Spleen (tissue), 11 donors: ENCODE measurements around the gene MMRN2. TPM values are rescaled to one million over a fixed set of nuclear protein-coding genes. Genes with fewer than 3 reads are reported as not detected.
A peak's percentile ranks its signal among the peaks of the same experiment; 100 is the strongest.
"Not testable (repeated sequence)": the region's sequence is repeated elsewhere in the genome, so short reads cannot be mapped to it uniquely, and the experiment has no call there.

Experiments used
- DNase-seq: peaks from one replicate; pipeline ENCODE4 v3.0.0-alpha.2; 2020
- H3K27ac ChIP-seq, 8 donors: fragments of 200-600 bp; sonication (generic) in 7 of 8; 1 replicate in 4 of 8; 2 replicates in 4 of 8; pipeline versions ENCODE4 v1.5.0 to v1.8.0; 2016 to 2021; ENCODE audit warnings: inconsistent platforms in 4 of 8, mild to moderate bottlenecking in 4 of 8, moderate library complexity in 1 of 8
- H3K27me3 ChIP-seq, 7 donors: fragments of 200-600 bp; sonication (generic) in 6 of 7; replicated peaks in 1 of 7; 1 replicate in 4 of 7; 2 replicates in 3 of 7; pipeline versions ENCODE4 v1.5.0 to v1.8.0; 2016 to 2021; ENCODE audit warnings: inconsistent platforms in 3 of 7, mild to moderate bottlenecking in 1 of 7
- H3K36me3 ChIP-seq, 6 donors: fragments of 200-600 bp; sonication (generic) in 5 of 6; 1 replicate in 4 of 6; 2 replicates in 2 of 6; pipeline versions ENCODE4 v1.5.0 to v1.8.0; 2016 to 2021; ENCODE audit warnings: inconsistent platforms in 2 of 6
- H3K4me1 ChIP-seq, 6 donors: fragments of 200-600 bp; sonication (generic) in 5 of 6; 1 replicate in 3 of 6; 2 replicates in 3 of 6; pipeline versions ENCODE4 v1.5.0 to v1.8.0; 2016 to 2021; ENCODE audit warnings: inconsistent platforms in 3 of 6
- H3K4me3 ChIP-seq, 8 donors: fragments of 200-600 bp; sonication (generic) in 7 of 8; 1 replicate in 4 of 8; 2 replicates in 4 of 8; pipeline versions ENCODE4 v1.5.0 to v1.8.0; 2016 to 2021; ENCODE audit warnings: inconsistent platforms in 4 of 8, mild to moderate bottlenecking in 4 of 8, moderate library complexity in 2 of 8
- H3K9me3 ChIP-seq, 8 donors: fragments of 200-600 bp; sonication (generic) in 7 of 8; 1 replicate in 4 of 8; 2 replicates in 4 of 8; pipeline versions ENCODE4 v1.5.0 to v1.8.0; 2016 to 2021; ENCODE audit warnings: inconsistent platforms in 4 of 8
- CTCF ChIP-seq, 11 experiments: fragments of 200-600 bp in 7 of 11; fragments of 450-650 bp in 4 of 11; sonication (generic) in 4 of 11; IDR thresholded peaks in 8 of 11; conservative IDR thresholded peaks in 3 of 11; 1 replicate in 7 of 11; 2 replicates in 4 of 11; pipeline versions ENCODE4 v1.4.0 to v1.8.0; 2016 to 2021; ENCODE audit warnings: antibody characterized with exemption in 11 of 11, inconsistent platforms in 4 of 11, mild to moderate bottlenecking in 1 of 11
- POLR2A ChIP-seq, 3 donors: fragments of 450-650 bp; IDR thresholded peaks; one replicate each; pipeline ENCODE4 v1.5.1; 2017; ENCODE audit warnings: antibody characterized with exemption in 3 of 3, mild to moderate bottlenecking in 1 of 3
- POLR2AphosphoS5 ChIP-seq, 3 donors: sonication (generic); formaldehyde crosslinking; IDR thresholded peaks; one replicate each; pipeline ENCODE4 v1.5.1; 2017; ENCODE audit warnings: antibody characterized with exemption in 3 of 3
- WGBS, 5 donors: extraction: QIAGEN DNeasy Blood & Tissue Kit in 3 of 5; methylation state at CpG; one replicate each; pipeline versions ENCODE4 v1.1.5 to v1.1.7; 2013 to 2018; 5-methylcytosine and 5-hydroxymethylcytosine counted together
- intact Hi-C: fragments of 100-400 bp; cut with DNase I; formaldehyde crosslinking; loops from one replicate; pipeline ENCODE4 v1.15.0; 2023; ENCODE audit warnings: low total_unique reads
- polyA plus RNA-seq, 3 donors: library from polyadenylated mRNA; stranded (reverse); fragments of 200-250 nt; gene quantifications; one replicate each; pipeline ENCODE4 v1.2.1, GENCODE V29; 2013
- total RNA-seq, 7 donors: library from RNA; depleted of rRNA in 3 of 7; stranded (reverse); fragments of >200 nt in 3 of 7; fragmentation: NEBNext Ultra II Directional in 4 of 7; extraction: Animal tissue kit (Norgen Biotek cat#: 25700) in 4 of 7; gene quantifications; one replicate each; pipeline versions ENCODE4 v1.1.0 to v1.2.1, GENCODE V29; 2016 to 2021
- donor health status: healthy with polysubstance abuse.
- donor health status: DM: no; HTN: no; CAD: no; lungs with moderate emphysema.
- donor health status: DM: no; HTN: no; CAD: no.
- donor health status: Bipolar disorder and iron deficiency.
- donor health status: healthy.
- donor health status: DM: no; HTN: no; CAD: no.
- donor health status: DM: yes; HTN: yes; CAD: no.

The MMRN2 gene
- total and polyA plus RNA-seq, 10 donors, result 4.8 to 120 (median 77.0) TPM

GRCh38 chr10:86954681-86955500 lies 2.5 kb downstream of the MMRN2 start:
- 65 to 76% (median 75%) methylated on average over 11 to 13 of the region's 13 CpGs for WGBS, 5 donors
- peak; percentile 66 for DNase-seq
- peak overlapping the region; percentile 49 to 87 (median 76) for H3K27ac ChIP-seq
- intact Hi-C loops, result no loop called here
- TF ChIP-seq POLR2A (IDR thresholded peaks at IDR 0.05) (no peak), POLR2AphosphoS5 (IDR thresholded peaks at IDR 0.05) (no peak), CTCF (IDR thresholded peaks at IDR 0.05 in 8 of 11, conservative IDR thresholded peaks at IDR 0.05 in 3 of 11) (no peak)
- H3K4me1 ChIP-seq, result peaks cover 1 to 67% (median 37%) of the 10 kb centered on the region in 6 donors
- peak overlapping the region in 7 of 8 donors; percentile 36 to 72 (median 51) for H3K4me3 ChIP-seq
- peaks cover 0 to 27% (median 20%) of the 10 kb centered on the region in 8 donors for H3K9me3 ChIP-seq
- H3K36me3 ChIP-seq, result no peaks in the 10 kb centered on the region
- peaks cover 0 to 12% (median 0%) of the 10 kb centered on the region in 7 donors for H3K27me3 ChIP-seq

- peak overlapping the region in 6 of 8 donors; percentile 39 to 72 (median 54) for H3K4me3 ChIP-seq
Observed at GRCh38 chr10:86953747-86954680, 3.4 kb downstream of the MMRN2 start.

GRCh38 chr10:86952697-86953096 lies 4.7 kb downstream of the MMRN2 start:
- peak; percentile 25 for DNase-seq
- peaks cover 0 to 27% (median 20%) of the 10 kb centered on the region in 8 donors for H3K9me3 ChIP-seq
- intact Hi-C loops, H3K36me3 ChIP-seq, H3K27me3 ChIP-seq: not testable (repeated sequence)
- WGBS, 5 donors, result 85 to 93% (median 92%) methylated on average over 10 of the region's 10 CpGs
- H3K4me3 ChIP-seq, result peak overlapping the region in 1 of 8 donors; percentile 72
- H3K4me1 ChIP-seq, result peaks cover 0 to 47% (median 23%) of the 10 kb centered on the region in 6 donors
- H3K27ac ChIP-seq, result peak overlapping the region in 5 of 8 donors; percentile 39 to 87 (median 82)

More at GRCh38 chr10:86953747-86954680, 3.4 kb downstream of the MMRN2 start:
- peak; percentile 50 to 77 (median 73) for TF ChIP-seq POLR2AphosphoS5 (IDR thresholded peaks at IDR 0.05)
- TF ChIP-seq CTCF (IDR thresholded peaks at IDR 0.05 in 8 of 11, conservative IDR thresholded peaks at IDR 0.05 in 3 of 11), result no peak
- Histone ChIP-seq H3K27me3 (peaks cover 0 to 4% (median 0%) of the 10 kb centered on the region in 7 donors), H3K4me1 (peaks cover 0 to 58% (median 31%) of the 10 kb centered on the region in 6 donors), H3K9me3 (peaks cover 0 to 27% (median 20%) of the 10 kb centered on the region in 8 donors), H3K27ac (peak overlapping the region; percentile 49 to 87 (median 76)), H3K36me3 (no peaks in the 10 kb centered on the region)
- intact Hi-C loops, result no loop called here
- peak; percentile 82 for DNase-seq
- WGBS, 5 donors, result 54 to 83% (median 65%) methylated on average over 13 to 15 of the region's 15 CpGs

GRCh38 chr10:86952106-86952505 lies 5.3 kb downstream of the MMRN2 start:
- 79 to 89% (median 86%) methylated on average over 7 of the region's 7 CpGs for WGBS, 5 donors
- DNase-seq, result peak; percentile 24
- H3K27me3 ChIP-seq, result no peaks in the 10 kb centered on the region
- H3K4me3 ChIP-seq, result no peak overlapping the region
- peaks cover 0 to 27% (median 20%) of the 10 kb centered on the region in 8 donors for H3K9me3 ChIP-seq
- H3K27ac ChIP-seq, result peak overlapping the region in 3 of 8 donors; percentile 82 to 87 (median 82)
- intact Hi-C loops, result no loop called here
- H3K4me1 ChIP-seq, result peaks cover 0 to 49% (median 23%) of the 10 kb centered on the region in 6 donors
- TF ChIP-seq POLR2AphosphoS5 (IDR thresholded peaks at IDR 0.05) (no peak), POLR2A (IDR thresholded peaks at IDR 0.05) (no peak), CTCF (IDR thresholded peaks at IDR 0.05 in 8 of 11, conservative IDR thresholded peaks at IDR 0.05 in 3 of 11) (no peak)
- no peaks in the 10 kb centered on the region for H3K36me3 ChIP-seq
